NCI-H187 (cell line): ENCODE data around the gene GPC6.
A peak's percentile ranks its signal among the peaks of the same experiment; 100 is the strongest.

Source experiments
- DNase-seq, 2 experiments: peaks; one replicate each; lab custom pipeline; 2025; lab: John Stamatoyannopoulos, UW

Gene GPC6

GRCh38 chr13:93502071-93502470 lies 275.5 kb downstream of the GPC6 start:
- no peak for DNase-seq

DNA sequence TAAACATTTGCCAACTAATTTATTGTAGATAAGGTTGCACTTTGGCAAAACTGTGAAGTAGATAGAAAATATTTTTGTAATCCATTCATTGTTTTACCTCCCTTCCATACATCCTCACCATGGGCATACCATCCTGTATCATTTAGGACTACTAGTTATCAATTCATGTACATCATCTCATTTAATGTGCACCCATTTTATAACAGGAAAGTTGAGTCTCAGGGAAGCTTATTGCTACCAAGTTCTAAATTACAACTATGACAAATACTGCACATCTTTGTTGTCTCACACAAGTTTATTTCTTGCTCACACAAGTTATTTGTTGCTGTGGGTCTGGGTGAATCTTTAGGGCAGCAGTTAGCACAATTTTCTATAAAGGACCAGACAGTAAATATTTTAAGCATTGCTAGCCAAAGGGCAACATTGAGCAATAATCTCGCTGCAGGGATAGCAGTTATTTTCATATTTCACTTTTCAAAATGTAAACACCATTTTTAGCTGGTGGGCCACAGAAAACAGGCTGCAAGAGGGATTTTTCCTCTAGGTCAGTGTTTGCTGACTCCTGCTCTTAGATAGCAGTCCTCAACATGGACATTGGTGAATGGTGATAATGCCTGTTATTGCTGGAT lies 276.5 kb downstream of the GPC6 start:
- no peak for DNase-seq

DNA sequence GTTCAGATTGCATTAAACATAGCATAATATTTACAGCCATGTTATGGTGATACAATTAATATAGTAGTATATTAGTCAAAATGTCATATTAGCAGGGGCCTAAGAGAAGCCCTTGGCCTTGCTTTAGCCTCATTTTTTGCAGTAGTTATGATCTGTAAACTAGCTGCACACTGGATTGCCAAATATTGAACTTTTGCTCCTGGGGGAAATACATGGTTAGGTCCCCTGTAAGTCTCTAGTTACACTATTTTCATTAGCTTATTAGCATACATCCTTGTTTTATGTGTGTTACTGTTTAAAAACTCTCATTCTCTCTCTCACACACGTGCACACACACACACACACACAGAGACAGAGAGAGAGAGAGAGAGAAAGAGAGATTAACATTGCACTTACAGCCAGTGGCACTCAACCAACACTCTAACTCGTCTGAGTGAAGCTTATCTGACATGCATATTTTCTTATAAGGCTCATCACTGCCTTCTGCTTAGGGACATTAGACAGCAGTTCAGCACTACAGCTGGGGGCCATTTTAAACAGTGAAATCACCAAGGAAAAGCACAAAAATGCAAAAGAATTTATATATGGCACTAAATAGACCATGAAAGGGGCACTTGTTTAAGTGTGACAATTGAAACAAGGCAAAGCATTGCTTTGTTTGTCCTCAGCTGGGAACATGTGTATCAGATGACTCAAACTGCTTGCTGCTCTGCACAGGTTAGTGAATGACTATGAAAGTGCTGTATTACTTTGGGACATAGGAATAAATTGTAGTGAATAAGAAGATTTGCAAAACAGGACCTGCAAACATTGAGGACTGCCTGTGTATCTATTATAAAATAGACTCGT lies 278.7 kb downstream of the GPC6 start:
- DNase-seq = peak in 1 of 2 experiments; percentile 25

- DNase-seq = no peak
Measured at GRCh38 chr13:93511011-93511410, 284.4 kb downstream of the GPC6 start.

GRCh38 chr13:93515267-93515666 lies 288.7 kb downstream of the GPC6 start:
- no peak for DNase-seq

DNA sequence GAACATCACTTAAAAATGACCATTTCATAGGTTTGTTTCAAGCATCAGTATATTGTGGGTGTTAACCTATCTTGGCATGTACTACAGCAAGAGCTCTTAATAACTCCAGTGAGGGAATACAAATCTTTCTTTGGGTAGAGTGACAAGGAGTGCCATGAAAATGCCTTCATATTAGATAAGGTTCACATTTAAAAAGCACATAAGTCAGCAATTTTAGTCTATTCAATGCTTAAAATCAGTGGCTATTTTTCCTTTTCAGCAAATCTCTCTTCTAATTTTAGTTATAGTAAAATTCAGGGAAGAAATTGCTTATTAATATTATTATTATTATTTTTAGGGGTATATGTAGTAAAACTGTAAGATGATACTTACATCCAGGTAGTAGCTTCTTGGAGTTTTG lies 291.1 kb downstream of the GPC6 start:
- DNase-seq = no peak

DNA sequence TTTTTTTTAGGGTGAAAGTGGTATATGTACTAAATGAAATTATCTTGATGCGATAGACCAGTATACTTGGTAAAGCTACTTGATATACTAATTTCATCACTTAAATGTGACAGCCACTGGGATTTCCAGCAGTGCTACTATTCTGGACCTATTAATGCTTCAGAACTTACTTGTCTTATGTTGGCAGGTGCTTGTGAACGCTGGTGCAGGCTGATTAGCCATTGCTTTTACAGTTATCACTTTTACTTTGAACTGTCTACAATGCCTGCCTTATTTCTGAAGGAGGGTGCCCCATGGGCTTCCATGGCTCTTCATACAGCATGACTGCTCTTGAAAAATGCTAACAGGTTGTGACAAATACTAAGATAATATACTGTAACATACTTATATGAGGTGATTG lies 294.7 kb downstream of the GPC6 start:
- DNase-seq = no peak

DNA sequence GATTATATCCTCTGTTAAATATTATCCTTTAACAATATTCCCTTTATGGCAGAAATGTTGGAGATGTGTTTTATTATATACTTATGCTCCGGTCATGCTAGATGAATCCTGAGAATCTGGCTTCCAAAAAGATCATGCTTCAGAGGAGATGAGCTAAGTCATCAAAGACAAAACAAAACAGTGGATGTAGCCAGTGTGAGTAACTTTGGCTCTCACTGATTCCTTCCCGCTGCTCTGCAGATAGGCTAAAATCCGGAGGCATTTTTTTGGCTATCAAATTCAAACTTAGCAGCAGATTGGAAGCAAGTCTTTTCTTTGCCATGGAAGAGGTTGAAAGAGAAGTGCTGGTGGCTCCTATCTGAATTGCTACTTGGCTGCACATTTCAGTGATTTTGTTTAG lies 295.9 kb downstream of the GPC6 start:
- DNase-seq = no peak

- no peak for DNase-seq
Measured at GRCh38 chr13:93525087-93525486, 298.5 kb downstream of the GPC6 start.

DNA sequence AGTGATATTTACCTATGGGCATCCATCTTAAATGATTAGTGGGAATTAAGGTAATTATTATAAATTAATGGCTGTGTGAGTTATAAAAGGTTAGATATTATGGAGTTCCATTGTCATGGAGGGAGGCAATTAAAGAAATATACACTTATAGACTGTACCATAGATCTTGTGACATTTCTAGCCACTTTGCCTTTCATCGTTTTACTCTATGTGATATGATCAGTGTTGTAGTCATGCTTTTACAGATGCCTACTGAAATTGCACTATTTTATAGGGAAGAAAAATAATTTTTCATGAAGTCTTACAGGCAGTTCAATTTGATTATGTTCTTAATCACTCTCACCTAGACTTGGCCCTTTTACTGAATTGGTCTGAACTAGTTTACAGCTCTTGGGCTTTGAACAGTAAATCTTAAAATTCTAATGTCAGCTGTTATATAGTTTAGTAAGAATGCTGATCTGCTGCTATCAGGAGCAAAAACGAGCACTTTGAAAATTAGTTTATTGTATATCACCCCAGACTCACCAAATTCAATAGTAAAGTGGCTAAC lies 301.2 kb downstream of the GPC6 start:
- no peak for DNase-seq

- no peak for DNase-seq
Measured at GRCh38 chr13:93529961-93530360, 303.4 kb downstream of the GPC6 start.

- DNase-seq = no peak
Measured at GRCh38 chr13:93534181-93534700, 307.6 kb downstream of the GPC6 start.

- DNase-seq = no peak
Measured at GRCh38 chr13:93535251-93535650, 308.6 kb downstream of the GPC6 start.

DNA sequence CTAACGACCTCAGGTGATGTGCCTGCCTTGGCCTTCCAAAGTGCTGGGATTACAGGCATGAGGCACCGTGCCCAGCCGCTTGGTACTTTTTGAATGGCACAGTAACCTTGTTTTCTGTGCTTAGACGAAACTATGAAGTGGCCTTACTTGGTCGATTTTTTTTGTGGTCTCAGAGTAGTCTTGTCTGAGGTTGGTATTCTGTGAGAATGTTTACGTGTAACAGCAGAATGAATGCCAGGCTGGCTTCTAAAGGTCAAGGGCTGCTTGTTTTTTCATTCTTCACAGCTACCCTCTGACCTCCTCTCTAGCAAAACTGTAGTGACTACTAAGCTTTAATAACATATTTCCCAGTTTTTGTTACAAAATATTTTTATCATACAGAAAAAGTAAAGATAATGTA lies 313.3 kb downstream of the GPC6 start:
- no peak for DNase-seq

GRCh38 chr13:93547886-93548285 lies 321.3 kb downstream of the GPC6 start:
- no peak for DNase-seq

DNA sequence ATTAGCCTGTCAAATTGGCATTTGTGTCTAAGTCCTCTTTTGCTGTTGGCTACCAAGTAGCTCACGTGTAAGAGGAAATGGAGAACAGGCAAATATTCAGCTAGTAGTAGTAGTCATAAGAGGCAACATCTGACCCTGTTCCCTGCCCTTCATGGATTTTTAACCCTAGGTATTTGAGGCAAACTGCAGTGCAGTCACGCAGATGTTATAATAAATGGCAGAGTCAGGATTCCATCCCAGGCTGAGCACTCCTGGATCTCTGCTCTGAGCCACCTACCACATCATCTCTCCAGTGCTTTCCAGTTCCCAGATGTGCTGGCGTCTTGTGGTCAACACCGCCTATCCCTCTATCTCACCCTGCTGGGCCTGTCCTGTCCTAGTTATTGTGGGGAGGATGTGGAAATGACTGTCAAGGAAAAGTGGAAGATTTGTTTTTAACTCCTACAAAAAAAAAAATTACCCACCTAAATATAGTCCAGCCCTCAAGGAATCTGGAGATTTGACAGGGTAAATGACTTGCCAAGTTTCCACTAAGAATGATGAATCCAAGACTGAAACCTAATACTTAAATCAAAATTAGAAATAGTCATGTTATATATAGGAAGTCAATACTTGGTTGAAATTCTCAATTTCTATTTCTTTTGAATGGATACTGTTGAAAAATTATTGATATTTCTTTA lies 322.9 kb downstream of the GPC6 start:
- DNase-seq = no peak

GRCh38 chr13:93550236-93550635 lies 323.6 kb downstream of the GPC6 start:
- DNase-seq = no peak

GRCh38 chr13:93552596-93552995 lies 326.0 kb downstream of the GPC6 start:
- no peak for DNase-seq

DNA sequence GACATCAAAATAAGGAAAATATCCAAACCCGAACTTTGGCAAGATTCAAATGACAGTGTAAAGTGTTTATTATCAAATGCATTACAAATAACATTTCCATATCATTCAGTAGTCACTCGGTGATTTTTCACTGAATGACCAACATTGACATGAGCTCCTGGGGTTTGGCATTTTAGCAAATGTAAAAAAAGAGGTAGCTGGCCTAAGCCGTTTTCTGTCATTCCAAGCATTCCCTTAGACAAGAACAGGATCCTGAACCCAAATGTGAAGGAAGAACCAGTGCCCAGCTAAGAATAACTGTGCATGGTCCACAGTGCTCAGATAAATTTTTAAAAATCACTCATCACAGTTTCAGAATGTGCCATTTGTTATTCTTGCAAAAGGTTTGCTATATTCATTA lies 327.9 kb downstream of the GPC6 start:
- DNase-seq = no peak

DNA sequence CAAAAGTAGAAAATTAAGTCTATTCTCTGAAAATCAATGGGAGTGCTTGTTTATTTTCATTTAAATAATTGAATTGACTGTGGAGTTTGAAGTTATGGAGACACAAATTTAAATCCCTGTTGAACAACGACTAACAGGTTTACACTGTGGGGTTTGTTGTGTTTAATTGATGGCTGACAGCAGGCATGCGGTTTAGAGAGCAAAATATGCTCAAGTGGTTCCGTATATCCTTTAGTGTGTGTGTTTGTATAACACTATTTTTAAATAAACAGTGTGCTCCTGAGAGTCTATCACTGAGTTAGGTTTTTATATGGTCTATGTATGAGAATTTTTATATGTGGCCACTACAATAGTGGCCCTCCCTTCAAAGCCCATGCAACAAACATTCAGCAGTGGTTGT lies 332.0 kb downstream of the GPC6 start:
- DNase-seq = no peak

GRCh38 chr13:93559718-93560117 lies 333.1 kb downstream of the GPC6 start:
- DNase-seq = no peak

DNA sequence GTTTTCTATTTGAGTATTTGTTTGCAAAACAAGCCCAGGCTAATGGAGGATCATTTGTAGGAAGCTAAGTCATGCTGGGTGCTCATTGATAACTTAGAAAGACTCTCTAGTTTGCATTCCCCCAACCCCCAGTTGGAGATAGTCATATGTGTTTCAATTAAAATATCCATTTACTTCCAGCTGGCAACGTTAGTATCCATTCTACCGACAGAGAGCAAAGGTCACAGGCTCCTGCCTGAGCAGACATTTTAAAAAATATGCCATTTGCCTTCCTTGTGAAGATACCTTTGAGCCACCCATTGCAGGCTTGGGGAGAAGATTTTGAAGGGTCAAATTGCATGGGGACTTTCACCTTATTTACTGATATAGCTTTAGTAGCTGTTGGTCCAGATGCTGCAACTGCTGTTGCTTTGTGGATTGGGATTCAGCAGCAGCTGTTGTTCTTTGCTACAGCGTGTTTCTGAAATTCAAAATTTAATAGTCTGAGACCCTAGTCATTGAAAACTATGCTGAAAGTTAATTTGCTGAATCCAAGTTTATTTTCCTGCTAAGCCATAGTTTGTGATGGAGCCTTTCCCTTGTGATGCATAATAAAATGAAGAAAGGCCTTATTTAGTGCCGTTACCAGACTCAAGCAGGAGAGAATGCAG lies 335.1 kb downstream of the GPC6 start:
- no peak for DNase-seq
